ENCODE results near the gene SOAT2. TPM values are rescaled to one million over a fixed set of nuclear protein-coding genes. Genes with fewer than 3 reads are reported as not detected.
"Not testable (repeated sequence)": the region's sequence is repeated elsewhere in the genome, so short reads cannot be mapped to it uniquely, and the experiment has no call there.

Gene SOAT2
- total RNA-seq, 1 donor from 2014 or later, result not detected

GRCh38 chr12:53105256-53105655, 2.0 kb downstream of the SOAT2 start:
- DNase-seq (ENCODE audit: low read depth in 2 of 2), result no peak

GRCh38 chr12:53105712-53106439, 2.6 kb downstream of the SOAT2 start:
- DNase-seq (ENCODE audit: low read depth in 2 of 2), result no peak

DNA sequence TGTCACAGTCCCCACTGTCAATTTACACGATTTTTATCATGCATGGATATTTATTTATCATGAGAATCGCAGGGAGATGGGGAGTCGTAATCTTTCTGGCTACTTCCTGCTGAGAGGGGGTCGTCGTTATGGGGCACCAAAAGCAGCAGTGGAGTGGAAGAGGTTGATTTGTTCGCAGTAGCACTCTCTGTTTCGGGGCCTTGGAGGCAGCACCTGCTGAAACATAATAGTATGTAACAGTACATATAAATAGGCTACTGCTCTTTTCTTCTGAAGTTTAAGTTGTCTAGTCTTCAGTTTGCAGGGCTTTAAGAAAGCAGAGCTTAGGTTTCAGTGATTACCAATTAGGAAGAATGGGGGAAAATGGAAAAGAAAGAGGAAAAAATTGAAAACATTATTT, 3.8 kb downstream of the SOAT2 start:
- no peak for DNase-seq (ENCODE audit: low read depth in 2 of 2)

- DNase-seq (ENCODE audit: low read depth in 2 of 2), result not testable (repeated sequence)
Measured at GRCh38 chr12:53112431-53112830, 9.1 kb downstream of the SOAT2 start.

DNA sequence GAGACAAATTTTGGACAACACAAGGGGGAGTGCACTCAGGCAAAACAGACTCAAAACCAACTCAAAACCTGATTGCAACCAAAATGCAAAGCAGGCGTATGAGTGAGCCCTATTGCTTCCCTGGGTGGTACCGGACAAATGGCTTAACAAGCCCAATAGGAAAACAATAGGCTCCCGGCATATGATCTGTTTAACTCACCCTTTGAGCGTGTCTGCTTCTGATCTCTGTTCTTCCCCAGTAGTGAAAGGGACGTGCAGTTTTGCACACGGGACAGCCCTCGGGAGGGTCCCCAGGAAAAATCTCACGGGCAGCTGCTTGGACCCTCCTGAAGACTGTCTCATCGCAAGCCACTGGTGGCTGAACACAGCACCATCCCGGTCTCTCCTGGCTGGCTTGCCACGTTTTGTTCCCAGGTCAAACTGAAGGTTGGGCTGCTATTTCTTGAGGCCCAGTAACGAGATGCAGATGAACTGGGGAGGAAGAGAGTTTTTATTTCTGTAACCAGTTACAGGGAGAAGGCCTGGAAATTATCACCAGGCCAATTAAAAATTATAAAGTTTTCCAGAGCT, 9.9 kb downstream of the SOAT2 start:
- DNase-seq (ENCODE audit: low read depth in 2 of 2), result no peak

DNA sequence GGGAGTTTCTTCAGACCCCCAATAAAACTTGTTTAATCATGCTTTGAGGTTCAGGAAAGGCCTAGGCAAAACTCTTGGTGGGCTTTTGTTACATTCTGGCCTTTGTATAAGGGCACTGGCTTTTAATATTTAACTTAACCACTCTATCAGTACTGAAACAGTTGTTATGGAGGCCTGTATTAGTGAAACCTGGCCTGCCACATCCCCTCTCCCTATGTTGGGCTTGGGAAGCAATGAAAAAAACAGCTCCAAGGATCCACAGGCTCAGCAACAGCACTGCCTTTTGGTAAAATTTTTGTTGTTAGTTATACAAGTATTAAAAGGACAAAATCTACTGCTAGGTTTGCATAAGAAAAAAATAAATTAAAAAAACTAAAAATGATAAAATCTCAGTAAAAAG, 10.7 kb downstream of the SOAT2 start:
- DNase-seq (ENCODE audit: low read depth in 2 of 2), result no peak

DNA sequence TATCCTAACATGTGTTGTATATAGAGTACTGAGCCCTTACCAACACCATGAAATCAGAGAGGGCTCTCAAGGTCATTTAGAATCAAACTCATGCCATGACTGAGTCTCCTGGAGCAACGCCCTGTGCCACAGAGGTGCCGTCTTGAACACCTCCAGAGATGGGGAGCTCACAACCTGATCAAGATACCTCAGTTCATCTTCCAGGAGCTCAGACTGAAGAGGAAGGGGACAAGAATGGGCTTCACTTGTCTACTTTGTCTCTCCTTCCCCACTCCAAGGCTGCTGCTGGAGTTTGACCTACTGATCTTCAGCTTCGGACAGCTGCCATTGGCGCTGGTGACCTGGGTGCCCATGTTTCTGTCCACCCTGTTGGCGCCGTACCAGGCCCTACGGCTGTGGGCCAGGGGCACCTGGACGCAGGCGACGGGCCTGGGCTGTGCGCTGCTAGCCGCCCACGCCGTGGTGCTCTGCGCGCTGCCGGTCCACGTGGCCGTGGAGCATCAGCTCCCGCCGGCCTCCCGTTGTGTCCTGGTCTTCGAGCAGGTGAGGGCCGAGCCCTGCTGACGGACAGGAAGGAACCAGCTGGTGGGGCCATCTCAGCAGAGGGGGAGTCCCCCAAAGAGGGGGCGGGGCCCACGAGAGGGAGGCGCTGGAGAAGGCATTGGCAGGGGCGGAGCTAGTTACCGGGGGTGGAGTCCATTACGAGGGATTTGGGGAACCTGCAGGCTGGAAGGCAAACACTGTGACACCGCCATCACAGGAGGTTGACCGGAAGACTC, 12.0 kb downstream of the SOAT2 start:
- DNase-seq (ENCODE audit: low read depth in 2 of 2), result no peak

DNA sequence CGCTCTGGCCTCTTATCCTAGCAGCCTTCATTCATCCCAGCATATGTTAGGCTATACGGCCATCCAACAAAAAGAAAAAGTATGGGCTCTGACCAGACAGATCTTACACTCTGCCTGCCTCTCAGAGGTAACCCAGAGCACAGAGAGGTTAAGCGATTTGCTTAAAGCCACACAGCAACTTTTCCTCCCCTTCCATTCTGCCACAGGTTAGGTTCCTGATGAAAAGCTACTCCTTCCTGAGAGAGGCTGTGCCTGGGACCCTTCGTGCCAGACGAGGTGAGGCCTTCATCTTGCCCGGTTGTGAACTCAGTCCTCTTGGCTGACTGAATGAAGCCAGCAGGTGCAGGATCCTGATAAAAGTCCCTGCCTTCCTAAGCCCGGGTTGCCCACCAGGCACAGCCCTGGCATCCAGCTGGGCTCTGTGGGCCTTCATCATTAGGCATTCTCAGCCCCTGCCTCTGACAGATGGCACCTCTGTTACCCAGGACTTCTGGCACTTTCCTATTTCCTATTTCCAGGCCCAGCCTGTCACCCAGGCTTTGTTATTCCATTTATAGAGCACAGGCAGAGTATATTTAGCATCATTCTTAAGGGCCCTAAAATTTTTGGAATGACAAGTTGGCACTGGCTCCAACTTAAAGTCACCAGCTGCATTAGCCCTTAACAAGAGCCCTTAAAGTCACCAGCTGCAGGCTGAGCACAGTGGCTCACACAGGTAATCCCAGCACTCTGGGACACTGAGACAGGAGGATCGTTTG, 12.8 kb downstream of the SOAT2 start:
- DNase-seq (ENCODE audit: low read depth in 2 of 2), result no peak

DNA sequence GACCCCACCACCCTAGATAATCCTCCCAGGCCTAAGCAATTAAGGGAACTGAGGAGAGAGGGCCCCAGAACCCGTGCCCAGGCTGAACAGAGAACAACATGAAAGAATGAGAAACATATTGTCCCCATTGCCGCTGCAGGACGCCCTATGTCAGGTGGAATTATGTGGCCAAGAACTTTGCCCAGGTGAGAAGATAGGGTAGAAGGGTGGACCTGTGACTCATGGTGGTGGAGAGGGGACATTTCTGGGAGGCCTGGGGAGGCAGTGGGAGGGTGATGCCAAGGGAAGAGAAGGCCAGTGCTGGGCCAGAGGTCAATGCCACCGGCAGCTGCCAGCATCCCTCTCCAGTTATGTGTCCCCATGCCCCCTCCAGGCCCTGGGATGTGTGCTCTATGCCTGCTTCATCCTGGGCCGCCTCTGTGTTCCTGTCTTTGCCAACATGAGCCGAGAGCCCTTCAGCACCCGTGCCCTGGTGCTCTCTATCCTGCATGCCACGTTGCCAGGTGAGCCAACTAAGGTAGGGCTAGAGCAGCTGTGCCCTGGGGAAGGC, 15.5 kb downstream of the SOAT2 start:
- DNase-seq (ENCODE audit: low read depth in 2 of 2), result no peak

DNA sequence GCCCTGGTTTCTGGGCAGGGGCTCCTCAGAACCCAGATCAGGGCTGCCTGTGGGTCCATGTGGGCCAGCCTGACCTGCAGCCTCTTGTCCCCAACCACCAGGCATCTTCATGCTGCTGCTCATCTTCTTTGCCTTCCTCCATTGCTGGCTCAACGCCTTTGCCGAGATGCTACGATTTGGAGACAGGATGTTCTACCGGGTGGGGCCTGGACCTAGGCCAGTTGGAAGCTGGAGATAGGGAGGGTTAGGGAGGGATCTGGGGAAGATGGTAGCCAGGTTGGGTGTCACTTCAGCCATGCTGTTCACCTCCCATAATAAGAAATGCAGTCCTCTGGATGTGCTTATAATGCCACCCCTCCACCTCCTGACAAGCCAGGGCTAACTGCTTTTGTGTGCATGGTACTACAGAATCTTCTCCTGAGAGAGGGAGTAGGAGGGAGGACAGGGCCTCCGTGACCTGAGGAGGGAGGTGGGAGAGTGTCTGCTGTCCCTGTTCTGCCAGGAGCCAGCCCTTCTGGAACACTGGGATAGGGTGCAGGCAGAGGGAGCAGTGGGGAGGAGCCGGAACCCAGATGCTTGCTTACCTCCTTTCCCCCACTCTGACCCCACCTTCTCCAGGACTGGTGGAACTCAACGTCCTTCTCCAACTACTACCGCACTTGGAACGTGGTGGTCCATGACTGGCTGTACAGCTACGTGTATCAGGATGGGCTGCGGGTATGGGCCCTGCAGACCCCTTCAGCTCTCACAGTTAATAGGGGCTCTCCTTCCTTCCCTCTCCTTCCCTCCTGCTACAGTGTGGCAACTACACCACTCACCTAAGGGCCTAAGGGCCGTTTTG, 17.6 kb downstream of the SOAT2 start:
- DNase-seq (ENCODE audit: low read depth in 2 of 2), result no peak

DNA sequence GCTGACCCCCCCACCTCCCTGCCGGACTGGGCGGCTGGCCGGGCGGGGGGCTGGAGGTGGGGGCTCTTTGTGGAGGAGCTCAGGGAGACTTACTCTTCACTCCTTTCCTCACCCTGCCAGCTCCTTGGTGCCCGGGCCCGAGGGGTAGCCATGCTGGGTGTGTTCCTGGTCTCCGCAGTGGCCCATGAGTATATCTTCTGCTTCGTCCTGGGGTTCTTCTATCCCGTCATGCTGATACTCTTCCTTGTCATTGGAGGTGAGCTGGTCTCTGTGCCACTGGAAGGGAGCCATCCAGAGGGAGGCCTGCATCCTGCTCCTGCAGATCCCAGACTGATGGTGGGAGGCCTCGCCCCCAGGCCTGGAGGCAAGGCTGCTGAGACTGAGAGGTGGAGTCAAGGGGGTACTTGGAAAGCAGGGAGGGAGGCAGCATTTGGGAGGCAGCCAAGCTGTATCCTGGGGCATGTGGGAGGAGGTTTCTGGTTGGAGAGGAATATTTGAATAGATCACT, 19.7 kb downstream of the SOAT2 start:
- DNase-seq (ENCODE audit: low read depth in 2 of 2), result no peak

GRCh38 chr12:53123578-53124351, 20.5 kb downstream of the SOAT2 start:
- no peak for DNase-seq (ENCODE audit: low read depth in 2 of 2)

GRCh38 chr12:53124352-53124723, 21.1 kb downstream of the SOAT2 start:
- no peak for DNase-seq (ENCODE audit: low read depth in 2 of 2)

DNA sequence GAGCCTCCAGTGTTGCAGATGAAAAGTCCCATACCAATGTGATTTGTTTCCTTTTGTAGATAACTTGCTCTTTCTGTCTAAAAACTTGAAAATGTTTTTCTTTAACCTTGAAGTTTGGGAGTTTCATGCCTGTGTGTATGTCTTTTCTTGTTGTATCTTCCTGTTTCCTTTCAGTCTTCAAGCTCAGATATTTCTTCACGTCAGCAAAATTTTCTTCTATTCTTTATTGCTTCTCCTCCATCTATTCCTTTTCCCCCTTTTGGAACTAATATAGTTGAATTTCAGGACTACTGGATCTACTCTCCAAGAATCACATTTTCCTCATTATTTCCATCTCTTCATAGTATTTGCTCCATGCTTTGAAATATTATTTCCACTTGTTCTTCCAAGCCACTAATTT, 23.9 kb downstream of the SOAT2 start:
- no peak for DNase-seq (ENCODE audit: low read depth in 2 of 2)

DNA sequence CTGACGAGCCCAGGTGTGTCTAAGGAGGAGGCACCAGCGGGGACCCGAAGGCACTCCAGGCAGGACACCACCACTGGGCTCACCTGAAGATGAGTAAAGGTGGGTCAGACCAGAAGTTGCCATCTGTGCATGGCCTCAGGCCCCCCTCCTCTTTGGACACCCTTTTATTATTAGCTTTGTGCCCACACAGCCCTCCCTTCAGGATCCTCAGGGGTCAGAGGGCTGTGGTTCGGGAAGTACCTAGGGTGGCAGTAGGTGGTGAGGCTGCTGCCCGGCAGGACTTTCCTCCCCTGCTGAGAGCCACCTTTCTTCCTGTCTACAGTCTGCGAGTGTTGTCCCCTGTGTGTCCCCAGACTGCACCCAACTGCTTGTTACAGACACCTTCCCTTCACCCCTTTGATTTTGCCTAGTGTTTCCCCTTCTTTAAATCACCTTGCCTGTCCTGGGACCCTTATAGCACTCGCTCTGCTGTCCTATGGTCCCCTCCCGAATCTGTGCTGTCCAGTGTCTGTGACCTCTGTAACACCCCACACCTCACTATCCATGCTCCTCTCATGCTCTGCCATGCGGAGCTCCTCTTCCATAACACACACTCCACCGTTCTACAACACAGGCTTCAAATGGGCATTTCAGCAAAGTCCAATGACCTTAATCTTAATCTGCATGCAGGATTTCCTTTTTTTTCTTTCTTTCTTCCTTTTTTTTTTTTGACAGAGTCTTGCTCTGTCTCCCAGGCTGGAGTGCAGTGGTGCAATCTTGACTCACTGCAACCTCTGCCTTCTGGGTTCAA, 25.7 kb downstream of the SOAT2 start:
- DNase-seq (ENCODE audit: low read depth in 2 of 2), result no peak

- no peak for DNase-seq (ENCODE audit: low read depth in 2 of 2)
Measured at GRCh38 chr12:53131844-53132243, 28.6 kb downstream of the SOAT2 start.

- DNase-seq (ENCODE audit: low read depth in 2 of 2), result no peak
Measured at GRCh38 chr12:53133722-53134121, 30.4 kb downstream of the SOAT2 start.

GRCh38 chr12:53143355-53143754, 40.1 kb downstream of the SOAT2 start:
- no peak for DNase-seq (ENCODE audit: low read depth in 2 of 2)
